Endothelial cell (in vitro differentiated cells): ENCODE data around the gene NAPG. TPM values are rescaled to one million over a fixed set of nuclear protein-coding genes. Genes with fewer than 3 reads are reported as not detected.

Source experiments
- DNase-seq: peaks from one replicate; pipeline ENCODE4 v3.0.0; 2021; ENCODE audit warnings: low spot score
- H3K27ac Mint-ChIP-seq: one replicate; pipeline ENCODE4 v1.8.0; 2021; ENCODE audit warnings: mixed read lengths, inconsistent platforms; ENCODE audit not compliant: unreplicated experiment
- H3K27me3 Mint-ChIP-seq: one replicate; pipeline ENCODE4 v1.8.0; 2021; ENCODE audit warnings: mild to moderate bottlenecking, moderate library complexity, mixed read lengths, inconsistent platforms; ENCODE audit not compliant: unreplicated experiment
- H3K36me3 Mint-ChIP-seq: one replicate; pipeline ENCODE4 v1.8.0; 2021; ENCODE audit warnings: mild to moderate bottlenecking, low read depth, mixed read lengths, inconsistent platforms; ENCODE audit not compliant: unreplicated experiment
- H3K4me1 Mint-ChIP-seq: one replicate; pipeline ENCODE4 v1.8.0; 2021; ENCODE audit warnings: mild to moderate bottlenecking, mixed read lengths, inconsistent platforms; ENCODE audit not compliant: unreplicated experiment
- H3K4me3 Mint-ChIP-seq: one replicate; pipeline ENCODE4 v1.8.0; 2021; ENCODE audit warnings: mild to moderate bottlenecking, mixed read lengths, inconsistent platforms; ENCODE audit not compliant: unreplicated experiment
- H3K9me3 Mint-ChIP-seq: one replicate; pipeline ENCODE4 v1.8.0; 2021; ENCODE audit warnings: mixed read lengths, inconsistent platforms; ENCODE audit not compliant: unreplicated experiment
- CTCF ChIP-seq: fragments of 200-600 bp; sonication (generic); IDR thresholded peaks from one replicate; pipeline ENCODE4 v1.5.0; 2021; ENCODE audit warnings: antibody characterized with exemption; ENCODE audit not compliant: unreplicated experiment
- long read RNA-seq: library from polyadenylated mRNA; unstranded; transcript quantifications from one replicate; pipeline ENCODE4 v2.0.0, GENCODE V29; 2020; ENCODE audit not compliant: unreplicated experiment
- total RNA-seq: library from RNA; stranded (reverse); fragmentation: NEBNext Ultra II Directional; extraction: Animal tissue kit (Norgen Biotek cat#: 25700); gene quantifications from one replicate; pipeline ENCODE4 v1.2.1, GENCODE V29; 2021; ENCODE audit not compliant: unreplicated experiment

NAPG gene
- 33.6 TPM for total RNA-seq
- long read RNA-seq, partial matches to known transcripts, result 2 of 5 reads
- long read RNA-seq, other reads (novel, unspliced or antisense), result 2 of 5 reads

- Mint-ChIP-seq H3K4me3 (peak within 1 kb of the TSS; percentile 96), H3K27me3 (peaks cover 2% of the 10 kb centered on the region), H3K36me3 (peaks cover 5% of the 10 kb centered on the region)
Observed at GRCh38 chr18:10525697-10526560, at the start of gene NAPG. Gene NAPG, plus strand, starts transcription at chr18:10526027. Its CDS starts 76 bp downstream, at chr18:10526103.

GRCh38 chr18:10476338-10476791 is 49.5 kb upstream of the NAPG start:
- no peak overlapping the region for H3K4me3 Mint-ChIP-seq
- peaks cover 2% of the 10 kb centered on the region for H3K27me3 Mint-ChIP-seq
- no peak for TF ChIP-seq CTCF
- DNase-seq, result no peak
- H3K4me1 Mint-ChIP-seq, result peaks cover 32% of the 10 kb centered on the region
- H3K27ac Mint-ChIP-seq, result no peak overlapping the region
- H3K9me3 Mint-ChIP-seq, result no peaks in the 10 kb centered on the region
- H3K36me3 Mint-ChIP-seq, result no peaks in the 10 kb centered on the region

More at GRCh38 chr18:10525697-10526560, at the start of gene NAPG:
- peak; percentile 93 for DNase-seq
- TF ChIP-seq CTCF, result no peak
- Mint-ChIP-seq H3K4me1 (peaks cover 31% of the 10 kb centered on the region), H3K9me3 (no peaks in the 10 kb centered on the region), H3K27ac (peak within 1 kb of the TSS; percentile 95)

- Mint-ChIP-seq H3K4me3 (peak overlapping the region; percentile 27), H3K36me3 (no peaks in the 10 kb centered on the region), H3K27ac (no peak overlapping the region), H3K4me1 (peaks cover 32% of the 10 kb centered on the region), H3K27me3 (no peaks in the 10 kb centered on the region), H3K9me3 (no peaks in the 10 kb centered on the region)
- no peak for DNase-seq
- TF ChIP-seq CTCF, result no peak
Observed at GRCh38 chr18:10477121-10477862, 48.5 kb upstream of the NAPG start.

- H3K27me3 Mint-ChIP-seq, result no peaks in the 10 kb centered on the region
- H3K27ac Mint-ChIP-seq, result no peak overlapping the region
- DNase-seq, result no peak
Observed at GRCh38 chr18:10477863-10478260, 48.0 kb upstream of the NAPG start.

More at GRCh38 chr18:10477863-10478260, 48.0 kb upstream of the NAPG start:
- Mint-ChIP-seq H3K9me3 (no peaks in the 10 kb centered on the region), H3K4me3 (no peak overlapping the region), H3K4me1 (peaks cover 32% of the 10 kb centered on the region), H3K36me3 (no peaks in the 10 kb centered on the region)
- no peak for TF ChIP-seq CTCF
